ENCODE results near the gene IL17RB. TPM values are rescaled to one million over a fixed set of nuclear protein-coding genes. Genes with fewer than 3 reads are reported as not detected.

IL17RB gene
- total and polyA plus RNA-seq, 2 of the 4 experiments (the other 2 are of a cell fraction): under 0.01 TPM; not detected in 1

DNA sequence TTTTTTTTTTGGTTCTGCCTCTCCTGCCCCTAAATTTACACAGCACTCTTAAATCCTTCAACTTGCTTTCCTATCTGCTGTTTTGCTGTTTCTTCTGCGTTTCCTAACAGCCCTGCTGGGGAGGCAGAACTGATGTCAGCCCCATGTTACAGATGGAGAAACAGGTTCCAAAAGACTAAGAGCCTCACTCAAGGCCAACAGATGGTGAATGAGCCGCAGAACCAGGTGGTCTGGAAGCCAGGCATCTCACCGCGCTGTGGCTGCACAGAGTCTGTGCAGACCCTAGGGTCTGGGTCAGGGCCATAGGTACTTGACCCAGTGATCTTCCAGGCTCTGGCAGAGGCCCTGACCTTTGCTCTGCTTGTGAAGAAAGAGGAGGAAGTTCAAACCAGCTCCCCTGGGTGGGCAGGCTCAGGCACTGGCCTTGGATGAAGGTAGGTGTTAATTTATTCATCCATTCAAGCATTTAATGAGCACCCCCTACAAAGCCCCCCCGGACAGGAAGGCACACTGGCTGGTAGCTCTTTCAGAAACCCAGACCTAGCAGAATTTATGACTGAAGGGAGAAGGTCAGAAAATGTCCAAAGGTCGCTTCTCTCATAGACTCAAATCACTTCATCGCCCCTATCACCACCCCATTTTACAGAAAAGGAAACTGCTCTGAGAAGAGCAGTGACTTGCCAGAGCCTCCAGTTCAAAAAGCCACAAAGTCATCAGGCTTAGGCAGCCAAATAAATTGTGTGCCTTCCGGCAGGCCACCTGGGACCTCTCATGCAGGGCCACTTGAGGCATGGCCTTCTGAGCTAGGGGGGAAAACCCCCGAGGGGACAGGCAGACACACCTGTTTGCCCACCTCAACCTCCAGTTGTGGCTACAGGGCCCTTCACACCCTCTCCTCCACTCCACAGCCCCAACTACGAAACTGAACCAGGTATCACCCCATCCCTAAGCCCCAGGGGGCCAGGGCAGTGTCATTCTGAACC, 2.9 kb upstream of the IL17RB start:
- CTCF ChIA-PET: no interaction called here
- H3K27ac ChIP-seq (ENCODE audit: insufficient read depth, low read length): no peak overlapping the region
- no peak for TF ChIP-seq MAFK (IDR thresholded peaks at IDR 0.05; ENCODE audit: low read depth, low read length)
- no peak for TF ChIP-seq BHLHE40 (IDR thresholded peaks at IDR 0.05; ENCODE audit: low read depth, low read length)
- no peak for TF ChIP-seq SMC3 (IDR thresholded peaks at IDR 0.05; ENCODE audit: low read depth, low read length)
- TF ChIP-seq, protein P1, sequence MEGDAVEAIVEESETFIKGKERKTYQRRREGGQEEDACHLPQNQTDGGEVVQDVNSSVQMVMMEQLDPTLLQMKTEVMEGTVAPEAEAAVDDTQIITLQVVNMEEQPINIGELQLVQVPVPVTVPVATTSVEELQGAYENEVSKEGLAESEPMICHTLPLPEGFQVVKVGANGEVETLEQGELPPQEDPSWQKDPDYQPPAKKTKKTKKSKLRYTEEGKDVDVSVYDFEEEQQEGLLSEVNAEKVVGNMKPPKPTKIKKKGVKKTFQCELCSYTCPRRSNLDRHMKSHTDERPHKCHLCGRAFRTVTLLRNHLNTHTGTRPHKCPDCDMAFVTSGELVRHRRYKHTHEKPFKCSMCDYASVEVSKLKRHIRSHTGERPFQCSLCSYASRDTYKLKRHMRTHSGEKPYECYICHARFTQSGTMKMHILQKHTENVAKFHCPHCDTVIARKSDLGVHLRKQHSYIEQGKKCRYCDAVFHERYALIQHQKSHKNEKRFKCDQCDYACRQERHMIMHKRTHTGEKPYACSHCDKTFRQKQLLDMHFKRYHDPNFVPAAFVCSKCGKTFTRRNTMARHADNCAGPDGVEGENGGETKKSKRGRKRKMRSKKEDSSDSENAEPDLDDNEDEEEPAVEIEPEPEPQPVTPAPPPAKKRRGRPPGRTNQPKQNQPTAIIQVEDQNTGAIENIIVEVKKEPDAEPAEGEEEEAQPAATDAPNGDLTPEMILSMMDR (conservative IDR thresholded peaks at IDR 0.05; ENCODE audit: low read depth, low read length): no peak
- no peak for TF ChIP-seq RCOR1 (IDR thresholded peaks at IDR 0.05; ENCODE audit: insufficient replicate concordance, low read length)
- no peak for TF ChIP-seq MAZ (IDR thresholded peaks at IDR 0.05; ENCODE audit: borderline replicate concordance, low read depth, low read length)
- TF ChIP-seq MXI1 (IDR thresholded peaks at IDR 0.05; ENCODE audit: borderline replicate concordance, low read depth, low read length): no peak
- TF ChIP-seq CEBPB (IDR thresholded peaks at IDR 0.05; ENCODE audit: low read depth, low read length): no peak
- no peak for TF ChIP-seq POLR2A (IDR thresholded peaks at IDR 0.05; ENCODE audit: low read depth, low read length)
- TF ChIP-seq, protein P2, sequence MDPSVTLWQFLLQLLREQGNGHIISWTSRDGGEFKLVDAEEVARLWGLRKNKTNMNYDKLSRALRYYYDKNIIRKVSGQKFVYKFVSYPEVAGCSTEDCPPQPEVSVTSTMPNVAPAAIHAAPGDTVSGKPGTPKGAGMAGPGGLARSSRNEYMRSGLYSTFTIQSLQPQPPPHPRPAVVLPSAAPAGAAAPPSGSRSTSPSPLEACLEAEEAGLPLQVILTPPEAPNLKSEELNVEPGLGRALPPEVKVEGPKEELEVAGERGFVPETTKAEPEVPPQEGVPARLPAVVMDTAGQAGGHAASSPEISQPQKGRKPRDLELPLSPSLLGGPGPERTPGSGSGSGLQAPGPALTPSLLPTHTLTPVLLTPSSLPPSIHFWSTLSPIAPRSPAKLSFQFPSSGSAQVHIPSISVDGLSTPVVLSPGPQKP (IDR thresholded peaks at IDR 0.05; ENCODE audit: borderline replicate concordance, low read depth, low read length): no peak
- TF ChIP-seq RAD21 (IDR thresholded peaks at IDR 0.05; ENCODE audit: low read length): no peak
- TF ChIP-seq, protein P3, sequence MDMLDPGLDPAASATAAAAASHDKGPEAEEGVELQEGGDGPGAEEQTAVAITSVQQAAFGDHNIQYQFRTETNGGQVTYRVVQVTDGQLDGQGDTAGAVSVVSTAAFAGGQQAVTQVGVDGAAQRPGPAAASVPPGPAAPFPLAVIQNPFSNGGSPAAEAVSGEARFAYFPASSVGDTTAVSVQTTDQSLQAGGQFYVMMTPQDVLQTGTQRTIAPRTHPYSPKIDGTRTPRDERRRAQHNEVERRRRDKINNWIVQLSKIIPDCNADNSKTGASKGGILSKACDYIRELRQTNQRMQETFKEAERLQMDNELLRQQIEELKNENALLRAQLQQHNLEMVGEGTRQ (IDR thresholded peaks at IDR 0.05; ENCODE audit: low read depth, low read length): no peak
- no peak for TF ChIP-seq FOS (IDR thresholded peaks at IDR 0.05; ENCODE audit: low read depth, low read length)
- H2AK5ac ChIP-seq (ENCODE audit: low read depth, low read length): no peak overlapping the region
- H2AFZ ChIP-seq (replicated peaks; ENCODE audit: low read length, poor library complexity): no peak overlapping the region
- H4K8ac ChIP-seq (ENCODE audit: low read depth in 2 of 2, low read length in 2 of 2): no peak overlapping the region
- H3K36me3 ChIP-seq (ENCODE audit: control insufficient read depth, insufficient read depth, low read length): no peaks in the 10 kb centered on the region
- BruUV-seq (replicated peaks): no TSS peak
- H4K5ac ChIP-seq (ENCODE audit: low read depth, low read length): no peak overlapping the region
- H3K56ac ChIP-seq (ENCODE audit: extremely low read depth, insufficient read depth, low read length): no peak overlapping the region
- 90% methylated on average over 2 of the region's 10 CpGs; no CpG with 5 or more reads in 1 of the 2 experiments for WGBS, 2 experiments (ENCODE audit: extremely low coverage in 2 of 2, insufficient read length in 1 of 2)
- H3K9me3 ChIP-seq (ENCODE audit: control insufficient read depth, insufficient read depth, low read length): peaks cover 3% of the 10 kb centered on the region; the same call in 1 of the 2 replicates
- H2BK15ac ChIP-seq (ENCODE audit: low read depth, low read length): no peak overlapping the region
- H3K14ac ChIP-seq (replicated peaks; ENCODE audit: low read depth, low read length): no peak overlapping the region
- no peak for DNase-seq
- H4K20me1 ChIP-seq (ENCODE audit: insufficient read depth, low read length): no peaks in the 10 kb centered on the region
- no peak overlapping the region for H3K4ac ChIP-seq (ENCODE audit: low read depth, low read length)
- ATAC-seq (ENCODE audit: low read depth): no peak
- in situ Hi-C loops (cut with MboI; ENCODE audit: low sequenced_read_pairs) (no loop called here), intact Hi-C loops (cut with micrococcal nuclease) (no loop called here), dilution Hi-C loops (cut with HindIII; ENCODE audit: low sequenced_read_pairs, unreplicated experiment) (no loop called here)
- H3K9ac ChIP-seq (ENCODE audit: low read depth, low read length): no peak overlapping the region
- no peak overlapping the region for H2AK9ac ChIP-seq (replicated peaks; ENCODE audit: low read depth, low read length, poor library complexity)
- H3K4me1 ChIP-seq (ENCODE audit: control insufficient read depth, insufficient read depth, low read length): no peaks in the 10 kb centered on the region; the same call in 1 of the 2 replicates
- no peak overlapping the region for H2BK20ac ChIP-seq (ENCODE audit: low read depth, low read length)
- H3K4me3 ChIP-seq (ENCODE audit: insufficient read depth, low read depth, low read length): no peak overlapping the region
- no peak overlapping the region for H2BK120ac ChIP-seq (ENCODE audit: low read depth, low read length)
- POLR2A ChIA-PET (ENCODE audit: unreplicated experiment): no interaction called here
- H2BK5ac ChIP-seq (ENCODE audit: low read depth, low read length, poor library complexity, severe bottlenecking): no peak overlapping the region
- no peak overlapping the region for H3K4me2 ChIP-seq (ENCODE audit: low read depth, low read length)
- no peaks in the 10 kb centered on the region for H3K79me1 ChIP-seq (ENCODE audit: low read depth in 1 of 2, low read length in 2 of 2)
- H4K91ac ChIP-seq (ENCODE audit: insufficient read depth, low read depth, low read length): no peak overlapping the region
- no peak overlapping the region for H3K18ac ChIP-seq (ENCODE audit: low read depth, low read length)
- H3K23ac ChIP-seq (ENCODE audit: low read depth, low read length): no peak overlapping the region
- H3K9me1 ChIP-seq (ENCODE audit: insufficient read depth, low read length): no peaks in the 10 kb centered on the region
- H3K27me3 ChIP-seq (ENCODE audit: control insufficient read depth, insufficient read depth, low read length): peaks cover 52% of the 10 kb centered on the region

Data from IMR-90 (cell line).